HG03460 (cell line): ENCODE results near the gene GDE1.
A peak's percentile ranks its signal among the peaks of the same experiment; 100 is the strongest.

ENCODE experiments used
- ATAC-seq: cut with Tn5 transposase; IDR thresholded peaks from one replicate; pipeline ENCODE4 v1.9.1; 2021; ENCODE audit not compliant: unreplicated experiment

GDE1 gene

GRCh38 chr16:19524356-19524615 is 2.4 kb upstream of the GDE1 start:
- ATAC-seq, result no peak

- ATAC-seq, result peak; percentile 72
Observed at GRCh38 chr16:19523559-19524355, 1.9 kb upstream of the GDE1 start, which contains the start of gene CCP110. CCP110 (plus strand) TSS chr16:19523942; CDS start chr16:19527882, 3,940 bp downstream.

- no peak for ATAC-seq
Observed at GRCh38 chr16:19523184-19523558, 1.3 kb upstream of the GDE1 start.

GRCh38 chr16:19522760-19523159 is 862 bp upstream of the GDE1 start:
- ATAC-seq, result no peak

- ATAC-seq, result no peak
Observed at GRCh38 chr16:19522397-19522732, 467 bp upstream of the GDE1 start.

- ATAC-seq, result no peak
Observed at GRCh38 chr16:19520861-19521331, 1.0 kb downstream of the GDE1 start.

- ATAC-seq, result no peak
Observed at GRCh38 chr16:19518388-19518787, 3.5 kb downstream of the GDE1 start.

- no peak for ATAC-seq
Observed at GRCh38 chr16:19517424-19518089, 4.3 kb downstream of the GDE1 start.

GRCh38 chr16:19515757-19516156 is 6.1 kb downstream of the GDE1 start:
- no peak for ATAC-seq

GRCh38 chr16:19513377-19514053 is 8.4 kb downstream of the GDE1 start:
- ATAC-seq, result no peak

- no peak for ATAC-seq
Observed at GRCh38 chr16:19512297-19512696, 9.6 kb downstream of the GDE1 start.

GRCh38 chr16:19507867-19508266 is 14.0 kb downstream of the GDE1 start:
- ATAC-seq, result no peak

GRCh38 chr16:19506965-19507364 is 14.9 kb downstream of the GDE1 start:
- no peak for ATAC-seq

- ATAC-seq, result no peak
Observed at GRCh38 chr16:19505600-19506303, 16.1 kb downstream of the GDE1 start.

GRCh38 chr16:19503461-19504075 is 18.3 kb downstream of the GDE1 start:
- ATAC-seq, result no peak

- no peak for ATAC-seq
Observed at GRCh38 chr16:19502395-19503131, 19.3 kb downstream of the GDE1 start.

- ATAC-seq, result no peak
Observed at GRCh38 chr16:19499481-19499880, 22.4 kb downstream of the GDE1 start.

GRCh38 chr16:19499006-19499405 is 22.9 kb downstream of the GDE1 start:
- no peak for ATAC-seq

GRCh38 chr16:19497176-19497575 is 24.7 kb downstream of the GDE1 start:
- ATAC-seq, result no peak

- ATAC-seq, result no peak
Observed at GRCh38 chr16:19490619-19491018, 31.3 kb downstream of the GDE1 start.
